ENCODE measurements around the gene TMEM238.
"Not testable (repeated sequence)": the region's sequence is repeated elsewhere in the genome, so short reads cannot be mapped to it uniquely, and the experiment has no call there.

Gene TMEM238, protein sequence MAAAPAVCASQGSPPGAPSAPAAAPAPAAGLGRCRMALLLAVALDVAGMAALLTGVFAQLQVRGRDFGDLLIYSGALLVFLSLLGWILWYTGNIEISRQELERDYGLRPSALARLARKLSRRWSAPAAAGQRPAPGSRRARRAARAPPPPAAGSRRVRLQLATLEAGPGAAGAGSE

GRCh38 chr19:55384131-55384919, at the start of gene TMEM238:
TSS of gene TMEM238 (minus strand) at chr19:55384292. CDS start at chr19:55384259, 33 bp downstream.
- DNase-seq: peak; percentile 79

GRCh38 chr19:55433292-55433691, 49.2 kb upstream of the TMEM238 start:
- no peak for DNase-seq

DNA sequence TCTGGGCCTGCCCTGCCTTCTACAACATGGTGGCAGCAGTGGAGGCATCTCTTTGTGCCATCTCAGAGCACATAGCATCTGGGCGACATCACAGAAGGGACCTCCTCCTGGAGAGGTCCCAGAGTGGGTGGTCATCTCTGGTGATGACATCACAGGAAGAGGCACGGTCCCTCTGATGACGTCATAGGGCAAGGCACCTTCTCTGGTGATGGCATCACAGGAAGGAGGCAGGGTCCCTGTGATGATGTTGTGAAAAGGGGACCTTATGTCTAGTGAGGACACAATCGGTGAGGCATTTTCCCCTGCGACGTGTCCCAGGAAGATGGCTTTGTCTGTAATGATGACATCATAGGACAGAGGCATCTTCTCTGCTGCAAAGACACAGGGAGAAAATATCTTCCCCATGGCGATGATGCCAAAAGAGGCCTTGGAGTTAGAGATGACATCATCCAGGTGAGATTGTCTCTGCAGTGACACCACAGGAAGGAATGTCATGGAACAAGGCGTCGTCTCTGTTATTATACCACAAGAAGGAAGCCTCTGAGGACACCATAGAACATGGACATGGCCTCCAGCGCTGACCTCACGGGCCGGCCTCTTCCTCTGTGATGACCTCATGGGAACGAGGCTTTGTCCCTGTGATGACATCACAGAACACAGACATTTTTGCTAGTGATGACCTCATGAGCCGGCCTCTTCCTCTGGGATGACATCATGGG, 48.3 kb upstream of the TMEM238 start:
- DNase-seq: no peak

- no peak for DNase-seq
These were observed 47.1 kb upstream of the TMEM238 start for GRCh38 chr19:55431183-55431582.

- DNase-seq: no peak
These were observed 42.0 kb upstream of the TMEM238 start for GRCh38 chr19:55426042-55426441.

GRCh38 chr19:55424518-55424917, 40.4 kb upstream of the TMEM238 start:
- no peak for DNase-seq

- DNase-seq: no peak
These were observed 39.3 kb upstream of the TMEM238 start for GRCh38 chr19:55423225-55424005.

GRCh38 chr19:55421281-55421680, 37.2 kb upstream of the TMEM238 start:
- not testable (repeated sequence) for DNase-seq

DNA sequence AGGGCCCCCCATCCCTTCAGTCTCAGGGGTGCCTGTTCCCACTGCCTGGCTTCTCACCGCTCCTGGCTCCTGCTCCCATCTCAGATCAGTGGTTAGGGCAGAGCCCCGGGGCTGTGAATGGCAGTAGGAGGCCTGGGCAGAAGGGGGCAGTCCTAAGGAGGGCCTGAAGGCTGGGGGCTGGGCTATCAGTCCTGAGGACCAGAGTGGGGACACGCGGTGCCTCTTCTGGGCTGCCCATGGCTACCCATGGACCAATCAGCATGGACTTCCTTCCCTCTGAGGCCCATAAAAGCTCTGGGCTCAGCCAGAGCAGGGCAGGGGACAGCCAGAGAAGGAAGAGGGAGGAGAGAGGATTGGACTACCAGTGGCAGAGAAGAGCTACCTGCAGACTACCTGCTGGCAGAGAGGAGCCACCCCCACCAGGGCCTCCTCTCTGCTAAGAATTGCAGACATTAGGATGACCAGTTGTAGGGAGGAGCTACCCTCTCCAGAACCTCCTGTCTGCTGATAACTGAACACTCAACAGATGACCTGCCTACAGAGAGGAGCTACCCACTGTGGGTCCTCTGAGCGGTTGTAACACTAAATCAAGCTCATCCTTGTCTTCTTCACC, 35.6 kb upstream of the TMEM238 start:
- no peak for DNase-seq

DNA sequence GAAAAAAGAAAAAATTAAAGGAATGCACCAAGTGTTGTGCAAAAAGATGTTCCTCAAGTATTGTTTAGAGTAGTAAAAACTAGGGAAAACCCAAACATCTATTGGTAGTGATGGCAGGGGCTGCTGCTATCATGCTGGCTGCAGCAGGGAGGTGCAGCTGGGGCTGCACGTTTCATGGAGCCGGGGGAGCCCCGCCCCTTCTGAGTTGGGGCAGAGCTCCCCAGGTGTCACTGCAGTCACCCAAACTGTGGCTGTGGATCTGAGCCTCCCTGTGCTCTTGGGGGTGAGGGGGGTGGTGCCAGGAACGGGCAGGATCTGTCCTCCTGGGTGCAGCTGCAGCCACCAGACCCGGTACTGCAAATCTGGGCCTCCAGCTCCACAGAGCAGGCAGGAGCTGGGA, 35.0 kb upstream of the TMEM238 start:
- DNase-seq: no peak

- DNase-seq: peak; percentile 73
These were observed 34.1 kb upstream of the TMEM238 start for GRCh38 chr19:55418185-55418584.

DNA sequence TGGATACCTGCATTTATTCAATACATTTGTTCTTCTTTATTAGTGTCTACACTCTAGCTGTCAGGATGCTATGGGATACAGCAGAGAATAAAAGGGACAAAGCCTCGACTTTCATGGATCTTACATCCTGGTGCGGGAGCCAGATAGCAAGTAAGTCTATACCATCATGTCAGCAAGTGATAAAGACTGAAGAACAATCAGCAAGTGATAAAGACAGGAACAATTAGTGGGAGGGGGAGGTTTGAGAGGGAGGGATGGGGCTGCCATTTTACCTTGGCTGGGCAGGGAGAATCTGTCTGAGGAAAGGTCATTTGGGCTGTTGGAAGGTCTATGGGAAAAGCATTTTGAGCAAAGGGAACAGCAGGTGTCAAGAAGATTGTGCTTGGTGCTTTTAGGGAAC, 26.1 kb upstream of the TMEM238 start:
- DNase-seq: no peak

- DNase-seq: not testable (repeated sequence)
These were observed 25.1 kb upstream of the TMEM238 start for GRCh38 chr19:55409179-55409578.

- DNase-seq: no peak
These were observed 24.4 kb upstream of the TMEM238 start for GRCh38 chr19:55408533-55408872.

DNA sequence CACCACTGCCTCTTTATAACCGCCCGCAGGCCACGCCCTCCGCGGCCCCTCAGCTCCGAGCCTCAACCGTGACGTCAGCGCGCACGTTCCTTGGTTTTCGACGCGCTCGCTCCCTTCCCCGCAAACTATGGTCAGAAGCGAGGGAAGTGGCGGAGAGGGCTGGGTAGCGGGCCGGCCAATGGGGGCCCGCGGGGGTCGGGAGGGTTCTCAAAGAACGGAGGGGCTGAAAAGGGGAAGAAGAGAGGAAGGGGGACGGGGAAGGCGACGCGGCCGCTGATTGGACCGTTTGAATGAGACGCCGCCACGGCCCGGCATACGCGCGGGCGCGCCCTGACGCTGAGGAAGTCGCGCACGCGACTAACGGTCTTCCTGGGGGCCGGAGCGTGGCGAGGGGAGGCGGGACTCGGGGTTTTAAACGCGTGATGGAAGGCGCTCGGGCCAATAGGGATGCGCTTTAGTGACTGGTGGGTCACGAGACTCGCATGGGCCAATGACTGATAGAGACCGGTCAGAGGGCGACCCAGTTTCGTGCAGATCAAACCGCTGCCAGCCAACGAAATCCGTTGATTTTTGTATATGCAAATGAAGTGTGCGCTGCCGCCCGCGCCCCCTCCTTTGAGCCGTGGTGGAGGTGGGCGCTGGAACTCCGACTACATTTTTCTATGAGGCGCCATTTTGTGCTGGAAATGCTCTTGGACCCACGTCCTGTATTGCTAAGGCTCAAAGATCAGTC, 23.9 kb upstream of the TMEM238 start:
- DNase-seq: peak; percentile 99

DNA sequence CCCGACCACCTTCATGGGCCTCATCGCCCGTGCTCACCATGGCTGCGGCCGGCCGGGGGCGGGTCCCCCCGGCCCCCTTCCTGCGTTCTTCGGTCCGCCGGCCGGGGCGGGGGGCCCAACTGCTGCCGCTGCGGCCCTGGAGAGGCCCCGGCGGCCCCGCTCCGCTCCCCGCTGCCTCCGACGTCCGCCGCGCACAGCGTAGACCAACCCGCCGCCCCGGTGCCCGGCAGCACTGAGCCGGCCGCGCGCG, 23.4 kb upstream of the TMEM238 start, which contains the start of gene UBE2S:
Gene UBE2S (minus strand): TSS at position 239 of the 250 bp plus-strand sequence. CDS start 199 bp downstream, at position 40.
- DNase-seq: not testable (repeated sequence)

- DNase-seq: peak; percentile 80
These were observed 22.9 kb upstream of the TMEM238 start for GRCh38 chr19:55406826-55407549.

DNA sequence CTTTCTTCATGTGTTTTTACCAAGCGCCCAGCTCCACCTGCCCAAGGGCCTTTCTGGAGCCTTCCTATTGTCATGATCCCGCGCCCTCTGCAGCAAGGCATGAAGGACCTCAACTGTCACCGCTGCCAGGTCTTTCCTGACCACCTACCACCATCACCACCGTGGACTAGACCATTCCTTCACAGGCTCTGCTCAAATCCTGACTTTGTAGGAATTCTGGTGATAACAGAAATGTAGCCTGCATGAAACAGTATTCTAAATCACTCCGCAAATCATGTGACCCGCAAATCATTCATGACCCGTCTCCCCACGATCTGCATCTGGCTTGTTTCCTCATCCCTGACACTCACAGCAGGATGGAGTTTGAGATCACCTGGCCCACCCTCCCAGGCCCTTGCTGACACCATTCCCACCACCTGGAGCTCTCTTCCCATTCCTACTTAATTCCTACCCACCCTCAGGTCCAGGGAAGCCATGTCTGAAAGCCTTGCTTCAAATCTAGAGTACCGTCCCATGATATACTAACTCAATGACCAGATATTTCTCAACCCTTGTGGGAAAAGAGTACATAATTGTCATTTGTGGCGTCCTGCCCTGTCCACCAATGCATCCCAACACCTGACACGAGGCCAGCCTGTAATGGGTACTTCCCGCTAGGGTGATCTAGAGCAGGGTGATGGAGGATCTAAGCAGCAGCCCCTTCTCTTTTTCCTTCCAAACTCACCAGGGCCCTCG, 22.2 kb upstream of the TMEM238 start:
- no peak for DNase-seq

DNA sequence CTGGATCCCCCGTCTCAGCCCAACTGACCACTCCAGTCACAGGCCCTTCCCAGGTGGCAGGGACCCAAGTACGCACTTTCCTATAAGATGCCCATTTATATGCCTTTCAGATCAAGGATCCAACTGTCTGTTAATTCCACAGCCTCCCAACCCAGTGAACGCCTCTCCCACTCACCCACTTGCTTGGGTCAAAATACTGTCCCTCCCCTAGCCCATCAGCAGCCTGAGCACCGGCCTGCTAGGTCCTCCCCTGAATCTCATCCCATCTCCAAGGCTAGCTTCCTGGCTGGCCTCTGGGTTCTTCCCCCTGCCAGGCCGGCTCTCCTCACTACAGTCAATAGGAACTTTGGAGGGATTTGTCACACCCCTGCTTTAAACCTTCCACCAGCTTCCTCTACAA, 21.5 kb upstream of the TMEM238 start:
- DNase-seq: no peak

- no peak for DNase-seq
These were observed 18.4 kb upstream of the TMEM238 start for GRCh38 chr19:55402509-55402908.

DNA sequence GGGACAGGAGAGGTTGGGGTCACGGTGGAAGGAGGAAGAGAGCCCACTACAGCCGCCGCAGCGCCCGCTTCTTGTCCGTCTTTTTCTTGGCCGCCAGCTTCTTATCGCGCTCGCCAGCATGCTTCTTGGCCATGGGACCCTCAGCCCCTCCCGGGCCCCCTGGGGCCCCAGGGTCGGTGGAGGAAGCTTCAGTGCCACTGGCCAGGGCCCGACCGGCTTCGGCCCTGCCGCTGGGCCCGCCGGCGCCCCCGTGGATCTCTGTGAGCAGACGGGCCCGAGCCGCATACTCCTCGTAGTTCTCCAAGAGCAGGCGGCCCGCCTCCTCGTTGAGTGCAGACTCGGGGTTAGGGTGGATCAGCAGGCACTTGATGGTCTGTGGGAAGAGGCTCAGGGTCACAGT, 17.3 kb upstream of the TMEM238 start:
- not testable (repeated sequence) for DNase-seq

Data from activated effector memory CD4-positive, alpha-beta T cell treated with anti-CD3 and anti-CD28 coated beads, Interleukin-2, amount 50 U/mL, for 16 hours (primary cell).